Endometrial microvascular endothelial cells (primary cell): ENCODE measurements around the gene NABP1. TPM values are rescaled to one million over a fixed set of nuclear protein-coding genes. Genes with fewer than 3 reads are reported as not detected.
"Not testable (repeated sequence)": the region's sequence is repeated elsewhere in the genome, so short reads cannot be mapped to it uniquely, and the experiment has no call there.

Experiments used
- in situ Hi-C: cut with HindIII; loops from 2 replicates; pipeline ENCODE4 v1.10.0; 2017; ENCODE audit warnings: low sequenced_read_pairs, low pct_unique_long_range_greater_than_20kb; ENCODE audit errors: inconsistent ontology term
- total RNA-seq: library from RNA; depleted of rRNA; stranded (reverse); fragments of >200 nt; gene quantifications from one replicate; pipeline ENCODE4 v1.2.3, GENCODE V29; 2015; ENCODE audit errors: inconsistent ontology term

Gene NABP1
- total RNA-seq: 47.3 TPM

GRCh38 chr2:191677646-191678436, at the start of gene NABP1:
Gene NABP1, plus strand, starts transcription at chr2:191678136. Its CDS starts 479 bp downstream, at chr2:191678615.
- in situ Hi-C loops: loop anchor here (10.0 kb wide), 1 partner anchor 113 kb away; no protein-coding TSS in a partner anchor

- in situ Hi-C loops: no loop called here
Measured at GRCh38 chr2:191629001-191629453, 48.9 kb upstream of the NABP1 start.

GRCh38 chr2:191629976-191630712, 47.8 kb upstream of the NABP1 start:
- in situ Hi-C loops: no loop called here

- in situ Hi-C loops: no loop called here
Measured at GRCh38 chr2:191631754-191632153, 46.2 kb upstream of the NABP1 start.

- in situ Hi-C loops: no loop called here
Measured at GRCh38 chr2:191632426-191632825, 45.5 kb upstream of the NABP1 start.

- in situ Hi-C loops: no loop called here
Measured at GRCh38 chr2:191634791-191635190, 43.1 kb upstream of the NABP1 start.

- in situ Hi-C loops: no loop called here
Measured at GRCh38 chr2:191635333-191636234, 42.4 kb upstream of the NABP1 start.

- in situ Hi-C loops: no loop called here
Measured at GRCh38 chr2:191636235-191636543, 41.7 kb upstream of the NABP1 start.

- in situ Hi-C loops: no loop called here
Measured at GRCh38 chr2:191636586-191636985, 41.4 kb upstream of the NABP1 start.

- in situ Hi-C loops: no loop called here
Measured at GRCh38 chr2:191637182-191638078, 40.5 kb upstream of the NABP1 start.

- in situ Hi-C loops: no loop called here
Measured at GRCh38 chr2:191638079-191638801, 39.7 kb upstream of the NABP1 start.

GRCh38 chr2:191638802-191639172, 39.1 kb upstream of the NABP1 start:
- in situ Hi-C loops: no loop called here

GRCh38 chr2:191641609-191642008, 36.3 kb upstream of the NABP1 start:
- in situ Hi-C loops: no loop called here

GRCh38 chr2:191642541-191642940, 35.4 kb upstream of the NABP1 start:
- in situ Hi-C loops: no loop called here

GRCh38 chr2:191643429-191643828, 34.5 kb upstream of the NABP1 start:
- in situ Hi-C loops: no loop called here

- in situ Hi-C loops: not testable (repeated sequence)
Measured at GRCh38 chr2:191644613-191645012, 33.3 kb upstream of the NABP1 start.

GRCh38 chr2:191645032-191645431, 32.9 kb upstream of the NABP1 start:
- in situ Hi-C loops: no loop called here
